ENCODE measurements around the gene TAS2R41. TPM values are rescaled to one million over a fixed set of nuclear protein-coding genes. Genes with fewer than 3 reads are reported as not detected.

TAS2R41 gene
- total RNA-seq, result not detected
- polyA plus RNA-seq (ENCODE audit: insufficient read length in 6 of 6), result not detected
- long read RNA-seq, donor 1, result 0 reads
- long read RNA-seq, donor 2, result 0 reads
- long read RNA-seq, donor 3, result 0 reads
- long read RNA-seq, donor 4, result 0 reads
- long read RNA-seq, donor 5, result 0 reads
- long read RNA-seq, donor 6, result 0 reads
- long read RNA-seq, donor 7, result 0 reads
- long read RNA-seq, donor 8, result 0 reads
- long read RNA-seq, donor 9, result 0 reads
- long read RNA-seq, donor 10, result 0 reads
- long read RNA-seq, donor 11, result 0 reads
- long read RNA-seq, donor 12, result 0 reads

- intact Hi-C loops (cut with DNase I), result no loop called here
- no peaks in the 10 kb centered on the region for H3K27me3 ChIP-seq
- no peaks in the 10 kb centered on the region for H3K4me1 ChIP-seq
- no peak for DNase-seq
- H3K4me3 ChIP-seq, result no peak within 1 kb of the TSS
- H3K36me3 ChIP-seq, result no peaks in the 10 kb centered on the region
- no peak for TF ChIP-seq CTCF (IDR thresholded peaks at IDR 0.05)
- no peak within 1 kb of the TSS for H3K27ac ChIP-seq
- H3K9me3 ChIP-seq, result no peaks in the 10 kb centered on the region
- ATAC-seq, result no peak
These were observed at the start of gene TAS2R41 for GRCh38 chr7:143477501-143478150. TAS2R41 (plus strand) TSS chr7:143477873; CDS start chr7:143477873, 0 bp downstream.

DNA sequence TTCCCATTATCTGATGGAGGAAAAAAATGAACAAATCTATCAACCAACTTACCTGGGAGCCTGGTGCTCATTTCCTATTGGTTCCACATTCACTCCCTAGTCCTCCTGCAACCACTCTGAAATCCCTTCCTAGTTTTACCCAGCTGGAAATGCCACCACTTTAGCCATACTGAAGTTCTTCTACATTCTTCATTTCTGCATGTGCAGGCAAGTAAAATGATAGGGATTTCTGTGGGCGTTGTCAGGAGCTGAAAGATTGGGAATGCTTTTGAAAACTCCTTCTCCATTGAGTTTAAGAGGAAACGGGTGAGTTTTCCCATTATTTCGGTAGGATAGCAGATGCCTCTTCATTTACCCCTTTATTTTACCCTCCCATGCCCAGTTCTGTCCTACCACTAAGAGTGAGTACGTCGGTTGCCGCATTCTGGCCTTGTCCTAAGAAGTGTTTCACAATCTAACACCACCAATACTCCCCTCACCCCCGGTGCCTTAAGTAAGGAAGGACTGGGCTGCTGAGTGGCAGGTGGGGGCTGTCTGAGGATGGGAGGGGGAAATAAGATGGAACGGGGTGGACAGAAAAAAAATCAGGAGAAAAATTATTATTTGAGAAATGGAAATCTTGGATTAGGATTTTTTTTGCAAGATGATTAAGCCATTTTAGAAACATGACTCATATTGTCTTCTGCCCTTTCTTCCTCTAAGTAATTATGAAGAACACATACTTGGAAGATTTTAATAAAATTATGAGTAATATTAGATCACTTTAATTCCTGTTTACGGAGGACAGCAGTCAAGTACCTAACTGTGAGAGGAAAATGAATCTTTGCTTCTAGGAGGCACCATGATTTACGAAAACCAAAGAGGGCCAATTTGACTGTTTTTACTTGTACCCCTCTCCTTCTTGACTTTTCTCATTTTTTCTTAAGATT, 47.6 kb upstream of the TAS2R41 start:
- Histone ChIP-seq H3K9me3 (no peaks in the 10 kb centered on the region), H3K4me3 (no peak overlapping the region), H3K27me3 (no peaks in the 10 kb centered on the region), H3K27ac (no peak overlapping the region), H3K4me1 (peaks cover 0 to 6% of the 10 kb centered on the region in 2 donors), H3K36me3 (no peaks in the 10 kb centered on the region)
- no peak for TF ChIP-seq CTCF (IDR thresholded peaks at IDR 0.05)
- DNase-seq (no peak), ATAC-seq (peak; percentile 17)
- intact Hi-C loops (cut with DNase I), result no loop called here

GRCh38 chr7:143431109-143431508, 46.6 kb upstream of the TAS2R41 start:
- no peak overlapping the region for H3K27ac ChIP-seq
- TF ChIP-seq CTCF (IDR thresholded peaks at IDR 0.05), result no peak
- ATAC-seq (no peak), DNase-seq (no peak)
- no peak overlapping the region for H3K4me3 ChIP-seq
- no peaks in the 10 kb centered on the region for H3K9me3 ChIP-seq
- intact Hi-C loops (cut with DNase I), result no loop called here
- peaks cover 0 to 6% of the 10 kb centered on the region in 2 donors for H3K4me1 ChIP-seq
- no peaks in the 10 kb centered on the region for H3K36me3 ChIP-seq
- no peaks in the 10 kb centered on the region for H3K27me3 ChIP-seq

- ATAC-seq (no peak), DNase-seq (no peak)
- Histone ChIP-seq H3K36me3 (no peaks in the 10 kb centered on the region), H3K27ac (no peak overlapping the region), H3K27me3 (no peaks in the 10 kb centered on the region), H3K4me1 (peaks cover 0 to 6% of the 10 kb centered on the region in 2 donors), H3K9me3 (no peaks in the 10 kb centered on the region), H3K4me3 (no peak overlapping the region)
- TF ChIP-seq CTCF (IDR thresholded peaks at IDR 0.05), result no peak
- intact Hi-C loops (cut with DNase I), result no loop called here
These were observed 43.9 kb upstream of the TAS2R41 start for GRCh38 chr7:143433759-143434158.

GRCh38 chr7:143434660-143435059, 43.0 kb upstream of the TAS2R41 start:
- Histone ChIP-seq H3K9me3 (no peaks in the 10 kb centered on the region), H3K36me3 (no peaks in the 10 kb centered on the region), H3K4me3 (no peak overlapping the region), H3K27ac (no peak overlapping the region), H3K27me3 (no peaks in the 10 kb centered on the region), H3K4me1 (peaks cover 0 to 6% of the 10 kb centered on the region in 2 donors)
- DNase-seq (no peak), ATAC-seq (no peak)
- intact Hi-C loops (cut with DNase I), result no loop called here
- TF ChIP-seq CTCF (IDR thresholded peaks at IDR 0.05), result no peak
